Measurements from ENCODE around the gene EGLN1. TPM values are rescaled to one million over a fixed set of nuclear protein-coding genes. Genes with fewer than 3 reads are reported as not detected.

The EGLN1 gene
- total RNA-seq, 1 donor from 2014 or later, result 16.7 TPM

DNA sequence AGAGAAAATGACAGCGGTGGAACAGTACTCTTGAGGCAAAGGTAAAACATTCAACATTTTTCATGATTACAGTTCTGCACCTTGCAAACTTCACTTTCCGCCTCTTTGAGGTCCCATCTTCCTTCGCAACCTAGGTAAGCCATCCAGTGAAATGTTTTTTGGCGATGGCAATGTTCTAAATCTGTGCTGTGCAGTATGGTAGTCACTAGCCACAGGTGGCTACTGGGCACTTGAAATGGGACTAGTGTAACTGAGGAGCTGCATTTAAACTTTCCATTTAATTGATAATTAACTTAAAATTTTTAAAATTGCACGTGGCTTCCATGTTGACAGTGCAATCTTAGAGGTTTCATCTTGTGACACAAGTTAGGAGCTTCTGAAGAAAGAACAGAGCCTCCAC lies 97.4 kb downstream of the EGLN1 start:
- no peak for ATAC-seq

DNA sequence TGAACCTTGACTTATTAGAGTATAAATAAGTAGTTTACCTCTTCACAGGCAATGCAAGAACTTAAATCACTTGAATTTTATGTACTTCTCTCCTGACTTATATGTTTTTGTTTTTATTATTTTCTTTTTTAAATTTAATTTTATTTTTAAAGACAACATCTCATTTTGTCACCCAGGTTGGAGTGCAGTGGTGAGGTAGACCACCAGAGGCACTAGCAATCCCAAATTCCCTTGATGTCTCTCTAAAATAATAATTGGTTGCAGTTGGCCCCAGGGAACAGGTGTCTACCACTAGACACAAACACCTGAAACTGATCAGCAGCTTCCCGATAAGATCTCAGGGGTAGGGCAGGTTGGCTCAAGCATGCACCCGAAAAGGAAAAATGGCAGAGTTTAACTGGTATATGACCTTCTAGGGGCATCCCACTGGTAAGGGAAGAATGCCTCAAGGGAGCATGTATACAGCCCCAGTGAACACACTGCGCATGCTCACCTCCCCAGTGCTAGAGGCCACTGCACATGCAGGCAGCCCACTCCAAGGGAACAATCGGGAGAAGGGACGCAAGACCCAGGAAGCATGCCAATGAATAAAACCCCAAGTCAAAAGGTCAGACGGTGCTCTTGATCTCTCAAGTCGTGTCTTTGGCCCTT lies 99.1 kb downstream of the EGLN1 start:
- ATAC-seq, result no peak

GRCh38 chr1:231319080-231319479 lies 103.0 kb downstream of the EGLN1 start:
- no peak for ATAC-seq

DNA sequence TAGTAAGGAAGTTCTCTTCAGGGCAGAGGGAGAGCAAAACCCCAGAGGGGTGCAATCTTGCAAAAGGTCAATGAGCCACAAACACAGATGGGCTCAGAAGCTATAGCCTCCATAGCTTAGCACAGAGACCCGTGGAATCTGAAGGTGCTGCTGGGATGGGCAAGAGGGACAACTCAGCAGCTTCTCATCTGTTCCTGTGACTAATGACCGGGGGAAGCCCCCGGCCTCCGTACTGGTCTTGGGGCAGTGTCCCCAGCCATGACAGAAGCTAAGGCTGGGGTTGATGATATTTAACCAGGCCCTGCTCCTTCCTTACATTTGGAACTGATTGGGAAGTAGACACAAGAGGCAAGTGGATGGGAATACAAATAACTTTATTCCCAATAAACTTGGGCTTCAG lies 103.5 kb downstream of the EGLN1 start:
- no peak for ATAC-seq

DNA sequence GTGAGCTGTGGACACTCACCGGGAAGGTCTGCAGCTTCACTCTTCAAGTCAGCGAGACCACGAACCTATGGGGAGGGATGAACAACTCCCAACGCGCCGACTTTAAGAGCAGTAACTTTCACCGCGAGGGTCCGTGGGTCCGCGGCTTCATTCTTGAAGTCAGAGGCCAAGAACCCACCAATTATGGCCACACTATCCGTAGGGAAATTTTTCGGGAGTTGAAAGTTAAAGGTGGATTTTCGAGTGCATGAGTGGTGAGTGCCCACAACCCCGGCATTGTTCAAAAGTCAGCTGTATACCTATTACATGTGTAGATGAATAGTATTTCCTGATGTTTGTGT lies 104.1 kb downstream of the EGLN1 start:
- no peak for ATAC-seq

GRCh38 chr1:231317306-231318014 lies 104.6 kb downstream of the EGLN1 start:
- ATAC-seq, result no peak

GRCh38 chr1:231315887-231316286 lies 106.2 kb downstream of the EGLN1 start:
- peak; percentile 32 for ATAC-seq

Other genes starting within 250 kb of the EGLN1 start
- gene GNPAT, start 181.1 kb downstream of the EGLN1 start, total RNA-seq, result 20.6 TPM
- gene EXOC8, start 84.4 kb downstream of the EGLN1 start, total RNA-seq, result 7.9 TPM
- gene SPRTN, start 84.0 kb downstream of the EGLN1 start, total RNA-seq, result 7.6 TPM
- 21.3 TPM for gene TSNAX, start 106.4 kb upstream of the EGLN1 start, total RNA-seq
- gene DISC1, start 204.5 kb upstream of the EGLN1 start, total RNA-seq, result 2.4 TPM

Data from esophagus mucosa (tissue), 1 donor.